HepG2 (cell line): ENCODE measurements around the gene OBP2A. TPM values are rescaled to one million over a fixed set of nuclear protein-coding genes. Genes with fewer than 3 reads are reported as not detected.

ENCODE experiments used
- ZFP91 ChIP-seq: sonication (generic); formaldehyde crosslinking; IDR thresholded peaks from 2 replicates; pipeline ENCODE4 v1.9.0; 2022; ENCODE audit warnings: missing genetic modification reagents, mild to moderate bottlenecking, borderline replicate concordance
- polyA plus RNA-seq, 8 experiments: library from polyadenylated mRNA; depleted of rRNA in 3 of 8; stranded (reverse) in 7 of 8; unstranded in 1 of 8; fragments of >200 nt; fragmentation: Illumina TruSeq in 4 of 8; extraction: Trizol in 4 of 8; gene quantifications; 2 replicates each; pipeline versions ENCODE4 v1.2.1 to v1.2.3, GENCODE V29; 2011 to 2016; ENCODE audit warnings: low read depth in 4 of 8, missing spikeins in 1 of 8, mixed read lengths in 1 of 8; ENCODE audit not compliant: insufficient read depth in 1 of 8
- total RNA-seq, 5 experiments: library from RNA; depleted of rRNA; stranded (reverse); fragments of >200 nt; fragmentation: Illumina TruSeq; extraction: Trizol; gene quantifications; 2 replicates each; pipeline ENCODE4 v1.2.3, GENCODE V29; 2016; ENCODE audit warnings: low read depth in 1 of 5

Gene OBP2A
- total and polyA plus RNA-seq, 2 of the 13 experiments (the other 11 are each of a cell fraction or from before 2014, with no cell fraction given), result 0.32 TPM; not detected in 1

- no peak for TF ChIP-seq ZFP91 (CRISPR knock-in tag)
Measured at GRCh38 chr9:135596211-135596610, 50.3 kb downstream of the OBP2A start (continued).

Other genes with a start within 250 kb of the OBP2A start
- gene PPP1R26, start 66.3 kb upstream of the OBP2A start, total RNA-seq (2016; rRNA removed; fragmentation: Illumina TruSeq; extraction: Trizol), result 7.1 and 11.6 TPM in 2 replicates
- 8.6 and 11.9 TPM in 2 replicates for gene PPP1R26, start 66.3 kb upstream of the OBP2A start, polyA plus RNA-seq (2011; rRNA removed)
- 44.4 and 48.6 TPM in 2 replicates for gene MRPS2, start 45.4 kb upstream of the OBP2A start, total RNA-seq (2016; rRNA removed; fragmentation: Illumina TruSeq; extraction: Trizol)
- gene MRPS2, start 45.4 kb upstream of the OBP2A start, polyA plus RNA-seq (2011; rRNA removed), result 86.7 and 98.3 TPM in 2 replicates
- gene LCN1, start 24.7 kb upstream of the OBP2A start, total RNA-seq (2016; rRNA removed; fragmentation: Illumina TruSeq; extraction: Trizol), result not detected in 2 replicates
- not detected in 2 replicates for gene LCN1, start 24.7 kb upstream of the OBP2A start, polyA plus RNA-seq (2011; rRNA removed)
- 0.38 and 0.75 TPM in 2 replicates for gene PAEP, start 15.6 kb downstream of the OBP2A start, total RNA-seq (2016; rRNA removed; fragmentation: Illumina TruSeq; extraction: Trizol)
- 10.8 and 24.4 TPM in 2 replicates for gene PAEP, start 15.6 kb downstream of the OBP2A start, polyA plus RNA-seq (2011; rRNA removed)
- not detected in 2 replicates for gene GLT6D1, start 93.4 kb downstream of the OBP2A start, total RNA-seq (2016; rRNA removed; fragmentation: Illumina TruSeq; extraction: Trizol)
- not detected in 2 replicates for gene GLT6D1, start 93.4 kb downstream of the OBP2A start, polyA plus RNA-seq (2011; rRNA removed)
- not detected in 2 replicates for gene LCN9, start 117.2 kb downstream of the OBP2A start, total RNA-seq (2016; rRNA removed; fragmentation: Illumina TruSeq; extraction: Trizol)
- not detected in 2 replicates for gene LCN9, start 117.2 kb downstream of the OBP2A start, polyA plus RNA-seq (2011; rRNA removed)
- 0.15 and 0.32 TPM in 2 replicates for gene SOHLH1, start 153.4 kb downstream of the OBP2A start, total RNA-seq (2016; rRNA removed; fragmentation: Illumina TruSeq; extraction: Trizol)
- gene SOHLH1, start 153.4 kb downstream of the OBP2A start, polyA plus RNA-seq (2011; rRNA removed), result 0.15 and 0.21 TPM in 2 replicates
- not detected in 2 replicates for gene KCNT1, start 156.1 kb downstream of the OBP2A start, total RNA-seq (2016; rRNA removed; fragmentation: Illumina TruSeq; extraction: Trizol)
- gene KCNT1, start 156.1 kb downstream of the OBP2A start, polyA plus RNA-seq (2011; rRNA removed), result not detected in 2 replicates